ENCODE measurements around the gene FIBCD1. TPM values are rescaled to one million over a fixed set of nuclear protein-coding genes. Genes with fewer than 3 reads are reported as not detected.

FIBCD1 gene
- total RNA-seq, 1 donor from 2014 or later, result not detected

GRCh38 chr9:130940027-130940549, 1.0 kb upstream of the FIBCD1 start:
- H3K27ac ChIP-seq, result no peak overlapping the region
- no peak for DNase-seq (ENCODE audit: low spot score in 2 of 2)
- peak overlapping the region; percentile 57 to 60 for H3K4me3 ChIP-seq
- H3K27me3 ChIP-seq, result peaks cover 39% of the 10 kb centered on the region
- no peaks in the 10 kb centered on the region for H3K9me3 ChIP-seq
- no peak for TF ChIP-seq CTCF (IDR thresholded peaks at IDR 0.05)
- no peaks in the 10 kb centered on the region for H3K36me3 ChIP-seq
- intact Hi-C loops (cut with DNase I), result loop anchor here (2.0 to 5.0 kb wide), 2 partner anchors 73 to 168 kb away; no protein-coding TSS in a partner anchor
- peaks cover 5 to 25% of the 10 kb centered on the region in 2 donors for H3K4me1 ChIP-seq

GRCh38 chr9:130939405-130940026, 469 bp upstream of the FIBCD1 start:
- Histone ChIP-seq H3K27ac (no peak overlapping the region), H3K27me3 (peaks cover 39% of the 10 kb centered on the region), H3K9me3 (no peaks in the 10 kb centered on the region), H3K36me3 (no peaks in the 10 kb centered on the region), H3K4me1 (peaks cover 5 to 25% of the 10 kb centered on the region in 2 donors), H3K4me3 (peak overlapping the region; percentile 57 to 60)
- TF ChIP-seq CTCF (IDR thresholded peaks at IDR 0.05), result no peak
- no peak for DNase-seq (ENCODE audit: low spot score in 2 of 2)
- intact Hi-C loops (cut with DNase I), result loop anchor here (2.0 to 5.0 kb wide), 2 partner anchors 73 to 167 kb away; no protein-coding TSS in a partner anchor

- H3K27me3 ChIP-seq, result peaks cover 42% of the 10 kb centered on the region
- no peaks in the 10 kb centered on the region for H3K9me3 ChIP-seq
- H3K36me3 ChIP-seq, result no peaks in the 10 kb centered on the region
- H3K4me3 ChIP-seq, result peak overlapping the region; percentile 57 to 60
- intact Hi-C loops (cut with DNase I), result no loop called here
- H3K4me1 ChIP-seq, result peaks cover 5 to 25% of the 10 kb centered on the region in 2 donors
- TF ChIP-seq CTCF (IDR thresholded peaks at IDR 0.05), result no peak
- H3K27ac ChIP-seq, result no peak overlapping the region
- DNase-seq (ENCODE audit: low spot score in 2 of 2), result no peak
Observed at GRCh38 chr9:130938184-130938651, 829 bp downstream of the FIBCD1 start.

GRCh38 chr9:130937146-130938076, 1.6 kb downstream of the FIBCD1 start:
- Histone ChIP-seq H3K4me3 (peak overlapping the region in 1 of 2 donors; percentile 60), H3K27ac (no peak overlapping the region), H3K36me3 (no peaks in the 10 kb centered on the region), H3K27me3 (peaks cover 42% of the 10 kb centered on the region), H3K9me3 (no peaks in the 10 kb centered on the region), H3K4me1 (peaks cover 5 to 25% of the 10 kb centered on the region in 2 donors)
- DNase-seq (ENCODE audit: low spot score in 2 of 2), result no peak
- intact Hi-C loops (cut with DNase I), result no loop called here
- TF ChIP-seq CTCF (IDR thresholded peaks at IDR 0.05), result no peak

GRCh38 chr9:130936285-130937117, 2.5 kb downstream of the FIBCD1 start:
- peaks cover 38% of the 10 kb centered on the region for H3K27me3 ChIP-seq
- intact Hi-C loops (cut with DNase I), result no loop called here
- peak; percentile 16 to 71 for DNase-seq (ENCODE audit: low spot score in 2 of 2)
- peaks cover 5 to 25% of the 10 kb centered on the region in 2 donors for H3K4me1 ChIP-seq
- H3K36me3 ChIP-seq, result no peaks in the 10 kb centered on the region
- H3K9me3 ChIP-seq, result no peaks in the 10 kb centered on the region
- H3K4me3 ChIP-seq, result peak overlapping the region in 1 of 2 donors; percentile 28
- TF ChIP-seq CTCF (IDR thresholded peaks at IDR 0.05), result no peak
- H3K27ac ChIP-seq, result no peak overlapping the region
